NB4 (cell line): Measurements from ENCODE around the gene ZFP36L2.
A peak's percentile ranks its signal among the peaks of the same experiment; 100 is the strongest.

ENCODE experiments used
- DNase-seq: peaks from one replicate; pipeline ENCODE4 v3.0.0; 2010; ENCODE audit warnings: low read depth
- H3K4me3 ChIP-seq: one replicate; pipeline ENCODE4 v1.5.1; 2011; ENCODE audit warnings: mild to moderate bottlenecking, low read depth, low read length, moderate library complexity
- MYC ChIP-seq: IDR thresholded peaks from 2 replicates; pipeline ENCODE4 v1.6.1; 2011; ENCODE audit warnings: low read depth, low read length
- POLR2A ChIP-seq: IDR thresholded peaks from 2 replicates; pipeline ENCODE4 v1.6.1; 2011; ENCODE audit warnings: mild to moderate bottlenecking; ENCODE audit not compliant: insufficient read length; ENCODE audit errors: extremely low read depth
- TF ChIP-seq, protein P1 (sequence below): IDR thresholded peaks from one replicate; pipeline ENCODE4 v1.5.1; 2012; ENCODE audit warnings: low read depth, low read length
- TF ChIP-seq, protein P2 (sequence below): IDR thresholded peaks from 2 replicates; pipeline ENCODE4 v1.6.1; 2011; ENCODE audit warnings: low read depth, low read length

ZFP36L2 gene

DNA sequence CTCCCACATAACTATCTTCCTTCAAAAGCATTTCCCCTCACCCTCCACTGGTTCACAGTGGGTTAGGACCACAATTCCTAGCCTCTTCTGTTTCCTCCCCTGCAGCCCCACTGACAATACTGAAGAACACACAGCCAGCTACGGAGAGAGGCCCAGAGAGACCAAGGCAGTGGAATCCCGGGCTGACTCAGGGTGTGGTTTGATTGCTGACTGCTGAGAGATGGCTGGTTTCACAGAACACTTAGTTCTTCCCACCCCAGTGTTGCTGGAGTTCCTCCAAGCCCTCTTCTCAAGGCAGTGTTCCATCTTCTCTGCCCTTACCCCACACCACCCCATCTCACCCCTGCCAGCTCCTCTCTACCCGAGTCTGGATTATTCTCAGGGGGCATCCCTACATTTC, 43.3 kb upstream of the ZFP36L2 start:
- DNase-seq = no peak
- TF ChIP-seq, protein P1, sequence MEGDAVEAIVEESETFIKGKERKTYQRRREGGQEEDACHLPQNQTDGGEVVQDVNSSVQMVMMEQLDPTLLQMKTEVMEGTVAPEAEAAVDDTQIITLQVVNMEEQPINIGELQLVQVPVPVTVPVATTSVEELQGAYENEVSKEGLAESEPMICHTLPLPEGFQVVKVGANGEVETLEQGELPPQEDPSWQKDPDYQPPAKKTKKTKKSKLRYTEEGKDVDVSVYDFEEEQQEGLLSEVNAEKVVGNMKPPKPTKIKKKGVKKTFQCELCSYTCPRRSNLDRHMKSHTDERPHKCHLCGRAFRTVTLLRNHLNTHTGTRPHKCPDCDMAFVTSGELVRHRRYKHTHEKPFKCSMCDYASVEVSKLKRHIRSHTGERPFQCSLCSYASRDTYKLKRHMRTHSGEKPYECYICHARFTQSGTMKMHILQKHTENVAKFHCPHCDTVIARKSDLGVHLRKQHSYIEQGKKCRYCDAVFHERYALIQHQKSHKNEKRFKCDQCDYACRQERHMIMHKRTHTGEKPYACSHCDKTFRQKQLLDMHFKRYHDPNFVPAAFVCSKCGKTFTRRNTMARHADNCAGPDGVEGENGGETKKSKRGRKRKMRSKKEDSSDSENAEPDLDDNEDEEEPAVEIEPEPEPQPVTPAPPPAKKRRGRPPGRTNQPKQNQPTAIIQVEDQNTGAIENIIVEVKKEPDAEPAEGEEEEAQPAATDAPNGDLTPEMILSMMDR = no peak
- TF ChIP-seq POLR2A (no peak), MYC (no peak)
- TF ChIP-seq, protein P2, sequence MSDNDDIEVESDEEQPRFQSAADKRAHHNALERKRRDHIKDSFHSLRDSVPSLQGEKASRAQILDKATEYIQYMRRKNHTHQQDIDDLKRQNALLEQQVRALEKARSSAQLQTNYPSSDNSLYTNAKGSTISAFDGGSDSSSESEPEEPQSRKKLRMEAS = no peak
- no peak overlapping the region for H3K4me3 ChIP-seq

DNA sequence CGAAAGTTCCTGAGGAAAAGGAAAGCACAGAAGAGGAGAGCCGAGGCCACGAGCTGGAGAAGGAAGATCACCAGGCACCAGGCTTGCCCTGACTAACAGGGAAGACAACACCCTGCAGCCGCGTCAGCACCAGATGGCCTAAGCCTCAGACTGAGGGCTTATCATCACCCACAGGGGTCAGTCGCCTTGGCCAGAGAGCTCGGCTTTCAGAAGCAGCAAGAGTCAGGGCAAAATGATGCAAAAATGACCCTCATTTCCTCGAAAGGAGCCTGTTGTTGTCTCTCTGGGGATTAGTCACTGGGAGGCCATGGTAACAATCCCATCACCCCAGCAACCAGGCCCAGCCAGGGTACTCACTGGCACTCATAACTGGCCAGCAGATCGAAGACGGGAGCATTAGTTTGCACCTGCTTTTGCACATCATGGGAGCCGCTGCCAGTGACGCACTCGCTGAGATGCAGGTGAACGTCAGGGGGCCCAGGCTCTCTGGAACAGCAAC, 42.7 kb upstream of the ZFP36L2 start:
- no peak overlapping the region for H3K4me3 ChIP-seq
- TF ChIP-seq MYC (no peak), POLR2A (no peak)
- TF ChIP-seq, protein P1 = no peak
- TF ChIP-seq, protein P2 = no peak
- DNase-seq = no peak

DNA sequence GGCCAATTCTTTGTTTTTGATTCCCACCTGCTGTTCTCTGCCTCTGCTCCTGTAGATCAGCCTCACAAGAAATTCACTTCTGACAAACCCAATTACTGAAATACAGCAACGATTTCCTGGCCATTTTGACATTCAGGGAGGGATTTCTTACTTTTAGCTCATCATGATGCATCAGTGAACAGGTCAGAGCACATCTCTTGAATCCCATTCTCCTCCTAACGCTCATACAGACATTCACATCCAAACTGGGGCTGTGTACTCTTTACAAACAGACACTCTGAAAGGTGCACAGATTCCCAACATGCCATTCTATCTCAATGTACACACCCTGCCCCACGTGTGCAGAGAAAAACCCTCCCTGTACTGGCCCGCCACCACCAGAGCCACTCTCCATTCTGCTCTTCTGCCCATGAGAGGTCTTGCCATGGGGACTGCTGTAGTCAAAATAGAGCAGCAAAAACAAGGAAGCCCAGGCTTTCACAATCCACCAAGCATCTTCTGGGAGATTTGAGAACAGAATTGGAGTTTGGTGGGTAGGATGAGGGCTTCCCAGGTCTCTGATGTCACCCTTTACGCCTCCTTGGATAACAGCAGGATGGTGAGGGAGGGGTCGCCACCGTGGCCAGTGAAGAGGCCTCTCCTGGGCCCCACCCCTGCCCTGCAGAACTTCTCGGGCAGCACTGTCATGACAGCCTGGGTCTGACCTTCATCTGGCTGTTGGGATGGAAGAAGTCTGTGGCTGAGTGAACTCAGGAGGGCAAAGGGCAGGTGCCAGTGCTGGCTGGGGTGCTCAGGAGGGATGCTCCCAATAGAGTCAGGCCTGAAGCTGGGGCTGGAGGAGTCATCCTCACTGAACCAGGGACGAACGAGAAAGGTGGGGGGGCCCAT, 41.9 kb upstream of the ZFP36L2 start:
- TF ChIP-seq, protein P2 = no peak
- TF ChIP-seq MYC (no peak), POLR2A (no peak)
- TF ChIP-seq, protein P1 = no peak
- no peak overlapping the region for H3K4me3 ChIP-seq
- DNase-seq = no peak

DNA sequence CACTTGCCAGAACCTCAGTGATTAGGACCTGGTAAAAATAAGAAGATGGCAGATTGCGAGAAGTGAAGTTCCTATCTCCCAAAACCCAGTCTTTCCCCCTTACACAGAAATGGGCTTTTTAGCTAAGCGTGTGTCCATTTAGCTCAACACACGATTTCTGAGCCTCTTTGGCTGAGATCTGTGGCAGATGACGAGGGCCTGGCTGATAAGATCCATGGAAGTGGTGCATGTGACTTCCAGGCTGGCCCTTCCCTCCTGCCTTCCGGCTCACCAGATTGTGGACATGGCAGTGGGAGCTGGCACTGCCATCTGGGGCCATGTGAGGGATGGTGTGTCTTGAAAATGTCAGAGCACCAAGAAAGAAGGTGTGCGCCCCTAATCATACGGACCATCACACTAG, 41.0 kb upstream of the ZFP36L2 start:
- no peak for DNase-seq
- H3K4me3 ChIP-seq = no peak overlapping the region
- TF ChIP-seq POLR2A (no peak), MYC (no peak)
- TF ChIP-seq, protein P2 = no peak
- TF ChIP-seq, protein P1 = no peak

DNA sequence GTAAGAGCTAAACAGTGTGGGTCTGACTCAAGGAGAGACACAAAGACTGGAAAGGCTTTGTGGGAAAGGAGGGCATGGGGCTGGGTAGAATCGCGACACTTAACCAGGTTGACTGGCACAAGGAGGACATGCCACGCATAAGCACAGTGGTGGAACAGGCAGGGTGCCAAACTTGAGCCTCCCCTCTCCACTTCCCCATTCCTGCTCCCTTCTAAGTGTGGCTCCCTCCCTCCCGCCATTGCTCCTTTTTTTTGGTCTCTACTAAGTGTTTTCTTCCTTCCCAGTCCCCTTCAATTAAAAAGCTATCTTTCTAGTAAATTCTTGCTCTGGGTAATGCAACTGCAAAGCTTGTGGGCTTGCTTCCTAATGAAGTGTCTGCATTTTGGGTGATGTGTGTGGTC, 40.3 kb upstream of the ZFP36L2 start:
- H3K4me3 ChIP-seq = no peak overlapping the region
- DNase-seq = peak; percentile 48
- no peak for TF ChIP-seq MYC
- TF ChIP-seq, protein P1 = no peak
- TF ChIP-seq, protein P2 = no peak
- no peak for TF ChIP-seq POLR2A
